Cardiac muscle cell (in vitro differentiated cells and primary cell): ENCODE measurements around the gene STX7. TPM values are rescaled to one million over a fixed set of nuclear protein-coding genes. Genes with fewer than 3 reads are reported as not detected.

Experiments used
- DNase-seq, 2 donors: peaks; one replicate each; pipeline versions ENCODE4 v3.0.0 to v3.0.0-alpha.2; 2010 to 2017; ENCODE audit warnings: low read depth in 1 of 2, low spot score in 1 of 2
- H3K27ac ChIP-seq: fragments of 200-600 bp; sonication (generic); 2 replicates; pipeline ENCODE4 v1.5.1; 2016
- H3K27me3 ChIP-seq: fragments of 200-600 bp; sonication (generic); 2 replicates; pipeline ENCODE4 v1.6.0; 2016; ENCODE audit warnings: control low read depth
- H3K36me3 ChIP-seq: fragments of 200-600 bp; sonication (generic); 2 replicates; pipeline ENCODE4 v1.5.1; 2016; ENCODE audit warnings: control low read depth
- H3K4me1 ChIP-seq: fragments of 200-600 bp; sonication (generic); 2 replicates; pipeline ENCODE4 v1.8.1; 2017; ENCODE audit warnings: low read depth, mild to moderate bottlenecking, mixed run types
- H3K4me3 ChIP-seq: fragments of 200-600 bp; sonication (generic); 2 replicates; pipeline ENCODE4 v1.5.1; 2016; ENCODE audit warnings: mild to moderate bottlenecking
- H3K9me3 ChIP-seq: fragments of 200-600 bp; sonication (generic); 2 replicates; pipeline ENCODE4 v1.5.1; 2017; ENCODE audit warnings: low read depth, mild to moderate bottlenecking, control low read depth
- polyA plus RNA-seq: library from polyadenylated mRNA; unstranded; fragments of >200 nt; fragmentation: Nextera tagmentation; extraction: Ambion mirVana; gene quantifications from 2 replicates; pipeline ENCODE4 v1.2.1, GENCODE V29; 2016
- total RNA-seq: library from RNA; depleted of rRNA; stranded (reverse); fragments of >200 nt; gene quantifications from 2 replicates; pipeline ENCODE4 v1.2.3, GENCODE V29; 2016
- TF ChIP-seq, protein P1 (sequence below): IDR thresholded peaks from 2 replicates; pipeline ENCODE4 v1.5.1; 2012; ENCODE audit warnings: low read depth, mild to moderate bottlenecking, low read length

STX7 gene
- total and polyA plus RNA-seq, 2 experiments from 2014 or later, result 28.6 to 37.2 TPM

DNA sequence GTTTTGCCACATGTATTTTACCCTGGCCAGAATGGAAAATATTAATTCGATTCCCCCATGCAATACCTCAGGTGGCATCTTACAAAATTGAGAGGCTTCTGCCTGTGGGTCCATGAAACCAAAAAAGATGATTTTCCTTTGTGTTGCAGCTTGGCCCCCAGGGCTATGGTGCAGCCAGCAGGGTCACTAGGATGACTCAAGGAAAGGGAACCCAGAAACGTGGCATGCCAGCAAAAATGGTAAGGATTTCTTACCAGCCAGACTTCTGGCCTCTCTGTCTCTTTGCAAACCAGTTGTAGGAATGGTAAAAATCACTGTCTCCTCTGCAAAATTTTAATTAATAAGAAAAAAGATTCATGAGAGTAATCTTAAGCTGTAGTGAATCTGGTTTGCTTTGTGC, 13.5 kb upstream of the STX7 start:
- no peak overlapping the region for H3K27ac ChIP-seq
- no peaks in the 10 kb centered on the region for H3K9me3 ChIP-seq
- TF ChIP-seq, protein P1, sequence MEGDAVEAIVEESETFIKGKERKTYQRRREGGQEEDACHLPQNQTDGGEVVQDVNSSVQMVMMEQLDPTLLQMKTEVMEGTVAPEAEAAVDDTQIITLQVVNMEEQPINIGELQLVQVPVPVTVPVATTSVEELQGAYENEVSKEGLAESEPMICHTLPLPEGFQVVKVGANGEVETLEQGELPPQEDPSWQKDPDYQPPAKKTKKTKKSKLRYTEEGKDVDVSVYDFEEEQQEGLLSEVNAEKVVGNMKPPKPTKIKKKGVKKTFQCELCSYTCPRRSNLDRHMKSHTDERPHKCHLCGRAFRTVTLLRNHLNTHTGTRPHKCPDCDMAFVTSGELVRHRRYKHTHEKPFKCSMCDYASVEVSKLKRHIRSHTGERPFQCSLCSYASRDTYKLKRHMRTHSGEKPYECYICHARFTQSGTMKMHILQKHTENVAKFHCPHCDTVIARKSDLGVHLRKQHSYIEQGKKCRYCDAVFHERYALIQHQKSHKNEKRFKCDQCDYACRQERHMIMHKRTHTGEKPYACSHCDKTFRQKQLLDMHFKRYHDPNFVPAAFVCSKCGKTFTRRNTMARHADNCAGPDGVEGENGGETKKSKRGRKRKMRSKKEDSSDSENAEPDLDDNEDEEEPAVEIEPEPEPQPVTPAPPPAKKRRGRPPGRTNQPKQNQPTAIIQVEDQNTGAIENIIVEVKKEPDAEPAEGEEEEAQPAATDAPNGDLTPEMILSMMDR, result no peak
- DNase-seq, result no peak
- H3K4me1 ChIP-seq, result no peaks in the 10 kb centered on the region
- H3K36me3 ChIP-seq, result no peaks in the 10 kb centered on the region
- no peak overlapping the region for H3K4me3 ChIP-seq
- no peaks in the 10 kb centered on the region for H3K27me3 ChIP-seq

DNA sequence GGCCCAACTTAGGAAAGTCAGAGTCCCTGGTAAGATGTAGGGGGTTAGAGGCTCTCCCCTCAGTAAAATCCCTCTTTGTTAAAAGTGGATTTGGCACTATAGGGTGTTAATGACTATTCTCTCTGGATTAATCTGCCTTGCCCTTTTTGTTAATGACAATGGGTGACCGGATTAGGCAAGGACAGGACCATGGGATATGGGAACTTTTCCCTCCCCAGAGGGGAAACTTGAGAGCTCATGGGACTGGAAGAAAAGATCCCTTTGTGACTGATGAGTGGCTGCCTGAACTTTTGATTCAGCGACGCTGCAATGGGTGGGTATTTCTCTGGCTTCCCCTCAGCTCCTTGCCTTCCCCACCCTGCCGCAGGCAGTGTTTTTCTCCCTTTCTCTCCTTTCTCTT, 12.9 kb upstream of the STX7 start:
- H3K4me1 ChIP-seq, result no peaks in the 10 kb centered on the region
- no peaks in the 10 kb centered on the region for H3K27me3 ChIP-seq
- H3K27ac ChIP-seq, result no peak overlapping the region
- no peak for DNase-seq
- H3K9me3 ChIP-seq, result no peaks in the 10 kb centered on the region
- no peak overlapping the region for H3K4me3 ChIP-seq
- no peaks in the 10 kb centered on the region for H3K36me3 ChIP-seq
- TF ChIP-seq, protein P1, result no peak

DNA sequence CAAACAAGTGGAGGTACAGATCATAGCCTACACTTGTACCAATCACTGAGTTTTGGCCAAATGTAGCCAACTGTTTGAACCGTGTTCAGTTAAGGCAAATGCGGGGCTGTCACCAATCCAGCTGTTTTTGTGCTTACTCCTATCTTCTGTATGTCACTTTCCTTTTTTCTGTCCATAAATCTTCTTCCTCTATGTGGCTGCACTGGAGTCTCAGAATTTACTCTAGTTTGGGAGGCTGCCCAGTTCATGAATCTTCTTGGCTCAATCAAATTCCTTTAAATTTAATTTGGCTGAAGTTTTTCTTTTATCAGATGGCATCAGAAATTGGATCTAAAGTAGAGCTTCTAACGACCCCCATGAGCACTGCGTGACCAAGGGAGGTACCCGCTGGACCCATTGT, 11.7 kb upstream of the STX7 start:
- no peaks in the 10 kb centered on the region for H3K9me3 ChIP-seq
- no peaks in the 10 kb centered on the region for H3K27me3 ChIP-seq
- no peaks in the 10 kb centered on the region for H3K4me1 ChIP-seq
- DNase-seq, result no peak
- no peak overlapping the region for H3K4me3 ChIP-seq
- no peak overlapping the region for H3K27ac ChIP-seq
- TF ChIP-seq, protein P1, result no peak
- H3K36me3 ChIP-seq, result no peaks in the 10 kb centered on the region

DNA sequence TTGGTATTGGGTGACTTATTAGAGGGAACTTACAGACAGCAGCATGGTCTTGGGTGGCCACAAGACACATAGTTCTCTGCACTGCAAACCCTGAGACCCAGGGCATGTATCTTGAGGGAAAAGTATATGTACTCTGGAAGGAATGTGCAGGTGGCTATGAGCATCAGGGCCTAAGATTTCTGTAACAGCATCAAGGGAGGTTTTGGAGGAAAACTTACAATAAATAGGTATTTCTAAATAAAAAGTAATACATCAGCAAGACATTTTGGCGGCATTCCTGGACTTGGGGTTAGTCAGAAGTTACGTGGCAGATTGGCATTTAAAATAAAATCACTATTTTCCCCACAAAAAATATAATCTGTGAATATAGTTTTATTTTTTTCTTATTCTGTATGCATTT, 8.0 kb upstream of the STX7 start:
- Histone ChIP-seq H3K4me1 (no peaks in the 10 kb centered on the region), H3K27ac (no peak overlapping the region), H3K4me3 (no peak overlapping the region), H3K36me3 (no peaks in the 10 kb centered on the region), H3K9me3 (no peaks in the 10 kb centered on the region), H3K27me3 (no peaks in the 10 kb centered on the region)
- peak in 1 of 2 donors; percentile 32 for DNase-seq
- TF ChIP-seq, protein P1, result no peak

DNA sequence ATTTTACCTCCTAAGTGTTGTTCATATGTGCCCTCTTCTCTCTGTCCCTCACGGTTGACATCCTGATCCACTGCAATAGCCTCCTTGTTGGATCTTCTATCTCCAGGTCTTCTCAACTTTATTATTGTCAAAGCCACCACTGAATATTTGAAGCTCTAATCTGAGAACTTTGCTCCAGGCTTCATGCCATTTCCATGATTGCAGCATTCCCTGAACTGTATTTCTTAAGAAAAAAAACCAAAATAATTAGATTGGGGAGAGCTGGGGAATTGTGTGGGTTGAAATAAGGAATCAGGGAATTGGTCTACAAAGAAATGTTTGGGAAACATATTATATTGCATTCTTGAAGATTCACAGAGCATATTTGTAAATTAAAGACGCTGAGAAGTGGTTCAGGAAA, 2.5 kb upstream of the STX7 start:
- H3K4me3 ChIP-seq, result no peak overlapping the region
- H3K27ac ChIP-seq, result no peak overlapping the region
- no peaks in the 10 kb centered on the region for H3K9me3 ChIP-seq
- H3K36me3 ChIP-seq, result no peaks in the 10 kb centered on the region
- H3K4me1 ChIP-seq, result peaks cover 14% of the 10 kb centered on the region
- no peaks in the 10 kb centered on the region for H3K27me3 ChIP-seq
- no peak for DNase-seq
- TF ChIP-seq, protein P1, result no peak
